ENCODE results near the gene GRK4.
"Not testable (repeated sequence)": the region's sequence is repeated elsewhere in the genome, so short reads cannot be mapped to it uniquely, and the experiment has no call there.

Gene GRK4

DNA sequence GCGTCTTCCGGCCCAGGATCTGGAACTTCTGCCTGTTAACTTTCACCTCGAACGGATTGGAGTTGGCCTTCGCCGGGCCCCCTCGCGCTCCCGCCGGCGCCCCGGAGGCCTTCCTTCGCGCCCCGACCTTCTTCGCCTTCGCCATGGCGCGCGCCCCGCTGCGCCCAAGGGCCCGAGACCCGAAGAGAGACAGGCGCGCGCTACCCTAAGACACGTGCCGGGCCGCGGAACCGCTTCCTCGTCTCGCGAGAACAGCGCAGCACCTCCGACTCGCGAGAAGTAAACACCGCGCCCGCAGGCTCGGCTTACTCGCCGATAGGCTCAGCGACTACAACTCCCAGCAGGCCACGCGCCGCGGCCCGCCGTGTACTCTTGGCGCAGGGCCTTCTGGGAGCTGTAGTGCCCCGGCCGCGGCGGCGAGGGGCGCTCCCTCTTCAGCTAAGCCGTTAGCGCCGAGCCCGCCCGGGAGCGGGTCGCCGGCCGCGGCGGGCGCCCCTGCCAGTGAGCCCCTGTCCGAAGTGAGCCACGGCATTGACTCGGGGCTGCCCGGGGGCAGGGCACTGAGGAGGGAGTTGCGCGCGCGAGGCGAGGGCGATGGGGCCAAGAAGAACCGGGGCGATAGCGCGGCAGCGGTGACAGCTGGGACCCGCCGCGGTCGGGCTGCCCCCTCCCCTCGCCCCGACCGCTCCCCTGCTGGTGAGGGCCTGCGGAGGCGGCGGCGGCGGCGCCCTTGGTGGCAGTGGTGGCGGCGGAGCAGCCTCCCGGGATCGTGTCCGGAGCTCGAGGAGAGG, at the start of gene GRK4, which contains the start of gene NOP14:
GRK4 (plus strand) TSS at position 397 of the 791 bp plus-strand sequence. CDS start 500 bp downstream, outside the sequence.
NOP14 (minus strand) TSS at position 232 of the 791 bp plus-strand sequence; CDS start at position 145, 87 bp downstream.
- TF ChIP-seq, protein P1, sequence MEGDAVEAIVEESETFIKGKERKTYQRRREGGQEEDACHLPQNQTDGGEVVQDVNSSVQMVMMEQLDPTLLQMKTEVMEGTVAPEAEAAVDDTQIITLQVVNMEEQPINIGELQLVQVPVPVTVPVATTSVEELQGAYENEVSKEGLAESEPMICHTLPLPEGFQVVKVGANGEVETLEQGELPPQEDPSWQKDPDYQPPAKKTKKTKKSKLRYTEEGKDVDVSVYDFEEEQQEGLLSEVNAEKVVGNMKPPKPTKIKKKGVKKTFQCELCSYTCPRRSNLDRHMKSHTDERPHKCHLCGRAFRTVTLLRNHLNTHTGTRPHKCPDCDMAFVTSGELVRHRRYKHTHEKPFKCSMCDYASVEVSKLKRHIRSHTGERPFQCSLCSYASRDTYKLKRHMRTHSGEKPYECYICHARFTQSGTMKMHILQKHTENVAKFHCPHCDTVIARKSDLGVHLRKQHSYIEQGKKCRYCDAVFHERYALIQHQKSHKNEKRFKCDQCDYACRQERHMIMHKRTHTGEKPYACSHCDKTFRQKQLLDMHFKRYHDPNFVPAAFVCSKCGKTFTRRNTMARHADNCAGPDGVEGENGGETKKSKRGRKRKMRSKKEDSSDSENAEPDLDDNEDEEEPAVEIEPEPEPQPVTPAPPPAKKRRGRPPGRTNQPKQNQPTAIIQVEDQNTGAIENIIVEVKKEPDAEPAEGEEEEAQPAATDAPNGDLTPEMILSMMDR (IDR thresholded peaks at IDR 0.05; ENCODE audit: insufficient read depth, low read depth, low read length, missing control alignments), result no peak
- peak within 1 kb of the TSS; percentile 81 for H3K4me3 ChIP-seq (ENCODE audit: low read length)
- DNase-seq (ENCODE audit: low read depth), result peak; percentile 99

- H3K4me3 ChIP-seq (ENCODE audit: low read length), result no peak overlapping the region
- TF ChIP-seq, protein P1 (IDR thresholded peaks at IDR 0.05; ENCODE audit: insufficient read depth, low read depth, low read length, missing control alignments), result no peak
- DNase-seq (ENCODE audit: low read depth), result no peak
Observed at GRCh38 chr4:2914256-2915126, 48.9 kb upstream of the GRK4 start.

GRCh38 chr4:2915789-2916188, 47.6 kb upstream of the GRK4 start:
- H3K4me3 ChIP-seq (ENCODE audit: low read length), result no peak overlapping the region
- TF ChIP-seq, protein P1 (IDR thresholded peaks at IDR 0.05; ENCODE audit: insufficient read depth, low read depth, low read length, missing control alignments), result no peak
- no peak for DNase-seq (ENCODE audit: low read depth)

DNA sequence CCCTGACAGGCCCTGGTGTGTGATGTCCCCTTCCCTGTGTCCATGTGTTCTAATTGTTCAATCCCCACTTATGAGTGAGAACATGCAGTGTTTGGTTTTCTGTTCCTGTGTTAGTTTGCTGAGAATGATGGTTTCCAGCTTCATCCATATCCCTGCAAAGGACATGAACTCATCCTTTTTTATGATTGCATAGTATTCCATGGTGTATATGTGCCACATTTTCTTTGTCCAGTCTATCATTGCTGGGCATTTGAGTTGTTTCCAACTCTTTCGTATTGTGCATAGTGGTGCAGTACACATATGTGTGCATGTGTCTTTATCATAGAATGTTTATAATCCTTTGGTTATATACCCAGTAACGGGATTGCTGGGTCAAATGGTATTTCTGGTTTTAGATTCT, 46.7 kb upstream of the GRK4 start:
- DNase-seq (ENCODE audit: low read depth); H3K4me3 ChIP-seq (ENCODE audit: low read length): not testable (repeated sequence)

GRCh38 chr4:2918300-2918699, 45.1 kb upstream of the GRK4 start:
- DNase-seq (ENCODE audit: low read depth); H3K4me3 ChIP-seq (ENCODE audit: low read length): not testable (repeated sequence)

- H3K4me3 ChIP-seq (ENCODE audit: low read length); DNase-seq (ENCODE audit: low read depth): not testable (repeated sequence)
Observed at GRCh38 chr4:2918714-2919113, 44.7 kb upstream of the GRK4 start.

DNA sequence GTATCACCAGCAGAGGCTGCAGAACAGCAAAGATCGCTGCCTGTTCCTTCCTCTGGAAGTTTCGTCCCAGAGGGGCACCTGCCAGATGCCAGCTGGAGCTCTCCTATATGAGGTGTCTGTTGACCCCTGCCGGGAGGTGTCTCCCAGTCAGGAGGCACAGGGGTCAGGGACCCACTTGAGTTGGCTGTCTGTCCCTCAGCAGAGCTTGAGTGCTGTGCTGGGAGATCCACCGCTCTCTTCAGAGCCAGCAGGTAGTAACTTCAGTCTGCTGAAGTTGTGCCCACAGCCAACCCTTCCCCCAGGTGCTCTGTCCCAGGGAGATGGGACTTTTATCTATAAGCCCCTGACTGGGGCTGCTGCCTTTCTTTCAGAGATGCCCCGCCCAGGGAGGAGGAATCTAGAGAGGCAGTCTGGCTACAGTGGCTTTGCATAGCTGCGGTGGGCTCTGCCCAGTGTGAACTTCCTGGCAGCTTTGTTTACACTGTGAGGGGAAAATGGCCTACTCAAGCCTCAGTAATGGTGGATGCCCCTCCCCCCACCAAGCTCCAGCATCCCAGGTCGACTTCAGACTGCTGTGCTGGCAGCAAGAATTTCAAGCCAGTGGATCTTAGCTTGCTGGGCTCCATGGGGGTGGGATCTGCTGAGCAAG, 40.8 kb upstream of the GRK4 start:
- DNase-seq (ENCODE audit: low read depth); H3K4me3 ChIP-seq (ENCODE audit: low read length): not testable (repeated sequence)

DNA sequence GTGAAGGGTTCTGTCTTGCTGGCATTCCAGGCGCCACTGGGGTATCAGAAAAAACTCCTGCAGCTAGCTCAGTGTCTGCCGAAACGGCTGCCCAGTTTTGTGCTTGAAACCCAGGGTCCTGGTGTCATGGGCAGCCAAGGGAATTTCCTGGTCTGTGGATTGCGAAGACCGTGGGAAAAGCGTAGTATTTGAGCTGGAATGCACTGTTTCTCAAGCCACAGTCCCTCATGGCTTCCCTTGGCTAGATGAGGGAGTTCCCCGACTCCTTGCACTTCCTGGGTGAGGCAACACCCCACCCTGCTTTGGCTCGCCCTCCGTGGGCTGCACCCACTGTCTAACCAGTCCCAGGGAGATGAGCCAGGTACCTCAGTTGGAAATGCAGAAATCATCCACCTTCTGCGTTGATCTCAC, 40.2 kb upstream of the GRK4 start:
- H3K4me3 ChIP-seq (ENCODE audit: low read length), result no peak overlapping the region
- TF ChIP-seq, protein P1 (IDR thresholded peaks at IDR 0.05; ENCODE audit: insufficient read depth, low read depth, low read length, missing control alignments), result no peak
- DNase-seq (ENCODE audit: low read depth), result peak; percentile 82
